B cell (primary cell): ENCODE data around the gene RSL24D1.

Source experiments
- EZH2 ChIP-seq: IDR thresholded peaks from 2 replicates; pipeline ENCODE4 v1.6.1; 2012; ENCODE audit warnings: borderline replicate concordance, low read depth, mild to moderate bottlenecking, moderate library complexity, low read length; ENCODE audit not compliant: insufficient read depth, poor library complexity, severe bottlenecking
- TF ChIP-seq, protein P1 (sequence below): fragments of 200-600 bp; IDR thresholded peaks from one replicate; pipeline ENCODE4 v1.8.0; 2022; ENCODE audit warnings: antibody characterized with exemption, mild to moderate bottlenecking

DNA sequence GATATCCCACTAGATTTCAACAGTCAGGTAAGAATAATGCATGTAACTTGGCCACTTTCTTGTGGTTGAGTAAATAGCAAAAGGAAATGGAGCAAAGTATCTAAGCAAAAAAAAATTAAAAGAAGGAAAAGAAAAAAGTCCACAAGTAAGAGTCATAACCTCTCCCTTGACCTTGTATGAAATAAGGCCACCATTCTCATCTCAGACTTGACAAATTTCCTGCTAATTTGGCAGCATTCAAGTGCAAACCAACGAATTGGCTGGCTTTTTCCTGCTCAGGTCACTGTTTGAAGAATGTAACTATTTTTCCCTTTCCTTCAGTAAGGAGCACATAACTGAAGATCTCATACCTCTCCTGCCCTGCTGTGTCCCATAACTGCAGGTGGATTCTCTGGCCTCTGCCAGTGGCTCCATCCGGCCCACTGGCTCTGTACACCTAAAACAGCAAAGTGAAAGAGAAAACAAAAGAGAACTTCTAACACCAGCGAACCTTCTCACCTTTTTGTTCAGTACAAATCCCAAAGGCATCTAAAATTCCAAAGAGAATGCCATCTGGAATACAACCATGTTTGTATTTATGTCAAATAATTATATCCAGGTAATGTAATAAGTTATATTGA, 33.4 kb upstream of the RSL24D1 start:
- TF ChIP-seq, protein P1, sequence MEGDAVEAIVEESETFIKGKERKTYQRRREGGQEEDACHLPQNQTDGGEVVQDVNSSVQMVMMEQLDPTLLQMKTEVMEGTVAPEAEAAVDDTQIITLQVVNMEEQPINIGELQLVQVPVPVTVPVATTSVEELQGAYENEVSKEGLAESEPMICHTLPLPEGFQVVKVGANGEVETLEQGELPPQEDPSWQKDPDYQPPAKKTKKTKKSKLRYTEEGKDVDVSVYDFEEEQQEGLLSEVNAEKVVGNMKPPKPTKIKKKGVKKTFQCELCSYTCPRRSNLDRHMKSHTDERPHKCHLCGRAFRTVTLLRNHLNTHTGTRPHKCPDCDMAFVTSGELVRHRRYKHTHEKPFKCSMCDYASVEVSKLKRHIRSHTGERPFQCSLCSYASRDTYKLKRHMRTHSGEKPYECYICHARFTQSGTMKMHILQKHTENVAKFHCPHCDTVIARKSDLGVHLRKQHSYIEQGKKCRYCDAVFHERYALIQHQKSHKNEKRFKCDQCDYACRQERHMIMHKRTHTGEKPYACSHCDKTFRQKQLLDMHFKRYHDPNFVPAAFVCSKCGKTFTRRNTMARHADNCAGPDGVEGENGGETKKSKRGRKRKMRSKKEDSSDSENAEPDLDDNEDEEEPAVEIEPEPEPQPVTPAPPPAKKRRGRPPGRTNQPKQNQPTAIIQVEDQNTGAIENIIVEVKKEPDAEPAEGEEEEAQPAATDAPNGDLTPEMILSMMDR, result no peak
- TF ChIP-seq EZH2, result no peak
